CD4-positive, alpha-beta T cell treated with Interleukin-17A for 4 hours (primary cell): ENCODE measurements around the gene GARIN1A.
"Not testable (repeated sequence)": the region's sequence is repeated elsewhere in the genome, so short reads cannot be mapped to it uniquely, and the experiment has no call there.

Experiments used
- DNase-seq: peaks from one replicate; pipeline ENCODE4 v3.0.0-alpha.2; 2020; ENCODE audit warnings: mixed read lengths

GARIN1A gene

DNA sequence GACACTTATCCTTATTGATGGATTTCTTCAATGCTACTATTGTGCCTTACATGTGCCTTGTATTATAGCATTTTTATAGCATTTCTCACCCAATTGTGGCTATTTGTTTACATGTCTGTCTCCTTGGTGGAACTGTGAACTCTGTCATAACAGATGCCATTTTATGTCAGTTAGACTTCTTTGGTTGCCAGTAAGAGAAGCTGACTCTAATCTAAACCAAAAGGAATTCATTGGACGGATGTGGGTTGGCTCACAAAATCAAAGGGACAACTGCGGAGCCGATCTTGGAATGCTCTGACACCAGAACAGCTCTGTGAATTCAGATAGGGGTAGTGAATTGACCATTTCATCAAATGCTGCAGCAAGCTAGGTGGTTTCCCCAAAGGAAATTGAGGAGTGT is 15.0 kb downstream of the GARIN1A start:
- no peak for DNase-seq

DNA sequence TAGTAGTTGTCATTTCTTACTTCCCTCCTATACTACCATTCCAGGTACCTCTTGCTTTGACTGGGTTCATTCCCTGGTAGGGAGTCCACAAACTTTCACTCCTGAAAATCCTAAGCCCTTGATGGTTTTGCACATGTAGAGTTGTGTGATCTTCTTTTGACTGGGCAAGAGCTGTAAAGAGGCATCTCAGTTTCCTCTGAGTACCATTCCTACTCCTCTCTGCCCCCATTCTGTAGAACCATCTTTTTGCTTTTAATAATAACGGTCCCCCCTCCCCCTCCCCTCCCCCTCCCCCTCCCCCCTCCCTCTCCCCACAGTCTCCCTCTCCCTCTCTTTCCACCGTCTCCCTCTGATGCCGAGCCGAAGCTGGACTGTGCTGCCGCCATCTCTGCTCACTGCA is 16.4 kb downstream of the GARIN1A start:
- DNase-seq, result no peak

DNA sequence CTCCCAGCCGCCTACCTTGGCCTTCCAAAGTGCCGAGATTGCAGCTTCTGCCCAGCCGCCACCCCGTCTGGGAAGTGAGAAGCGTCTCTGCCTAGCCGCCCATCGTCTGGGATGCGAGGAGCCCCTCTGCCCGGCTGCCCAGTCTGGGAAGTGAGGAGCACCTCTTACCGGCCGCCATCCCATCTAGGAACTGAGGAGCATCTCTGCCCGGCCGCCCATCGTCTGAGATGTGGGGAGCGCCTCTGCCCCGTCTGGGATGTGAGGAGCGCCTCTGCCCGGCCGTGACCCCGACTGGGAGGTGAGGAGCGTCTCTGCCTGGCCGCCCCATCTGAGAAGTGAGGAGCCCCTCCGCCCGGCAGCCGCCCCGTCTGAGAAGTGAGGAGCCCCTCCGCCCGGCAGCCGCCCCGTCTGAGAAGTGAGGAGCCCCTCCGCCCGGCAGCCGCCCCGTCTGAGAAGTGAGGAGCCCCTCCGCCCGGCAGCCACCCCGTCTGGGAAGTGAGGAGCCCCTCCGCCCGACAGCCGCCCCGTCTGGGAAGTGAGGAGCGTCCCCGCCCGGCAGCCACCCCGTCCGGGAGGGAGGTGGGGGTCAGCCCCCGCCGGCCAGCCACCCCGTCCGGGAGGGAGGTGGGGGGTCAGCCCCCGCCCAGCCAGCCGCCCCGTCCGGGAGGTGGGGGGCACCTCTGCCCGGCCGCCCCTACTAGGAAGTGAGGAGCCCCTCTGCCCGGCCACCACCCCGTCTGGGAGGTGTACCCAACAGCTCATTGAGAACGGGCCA is 17.3 kb downstream of the GARIN1A start:
- DNase-seq, result not testable (repeated sequence)

DNA sequence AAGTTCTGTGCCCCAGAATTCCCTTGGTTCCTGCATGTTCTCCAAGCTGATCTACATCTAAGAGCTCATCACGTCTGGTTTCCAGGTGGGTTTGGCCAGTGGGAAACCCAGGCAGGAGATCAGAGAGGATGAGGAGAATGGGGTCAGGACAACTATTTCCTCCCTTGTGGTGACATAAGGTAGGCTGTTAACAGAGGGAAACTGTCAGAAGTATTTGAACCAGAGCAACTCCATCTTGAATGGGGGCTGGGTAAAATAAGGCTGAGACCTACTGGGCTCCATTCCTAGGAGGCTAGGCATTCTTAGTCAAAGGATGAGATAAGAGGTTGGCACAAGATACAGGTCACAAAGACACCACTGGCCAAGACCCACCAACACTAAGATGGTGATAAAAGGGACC is 19.1 kb downstream of the GARIN1A start:
- DNase-seq, result no peak

DNA sequence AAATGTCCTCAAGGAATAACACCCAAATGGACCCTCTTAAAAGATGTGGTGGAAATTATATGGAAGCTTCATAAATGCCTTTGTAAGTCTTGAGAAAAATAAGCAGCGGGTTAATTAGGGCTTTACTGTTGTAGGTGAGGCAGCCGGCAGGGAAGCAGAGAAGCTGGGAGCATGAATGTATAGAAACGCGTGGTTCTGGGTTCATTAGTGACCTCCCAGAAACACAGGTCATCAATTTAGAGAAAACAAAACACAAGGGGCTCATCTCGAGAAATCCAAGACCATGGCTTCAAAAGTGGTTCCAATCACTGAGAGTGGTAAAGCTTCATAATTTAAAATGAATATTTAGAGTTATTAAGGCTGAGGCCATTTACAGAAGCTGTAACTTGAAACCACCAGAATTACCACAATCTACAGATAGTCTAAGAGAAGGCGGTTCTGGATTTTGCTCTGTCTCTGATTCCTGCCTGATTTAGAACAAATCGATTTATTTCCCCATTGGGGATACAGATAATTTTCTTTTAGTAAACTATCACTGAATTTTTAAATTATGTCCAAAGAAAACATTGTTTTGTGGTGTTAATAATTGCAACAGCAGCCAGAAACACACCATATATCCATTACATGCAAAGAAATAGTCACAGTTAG is 20.7 kb downstream of the GARIN1A start:
- no peak for DNase-seq

DNA sequence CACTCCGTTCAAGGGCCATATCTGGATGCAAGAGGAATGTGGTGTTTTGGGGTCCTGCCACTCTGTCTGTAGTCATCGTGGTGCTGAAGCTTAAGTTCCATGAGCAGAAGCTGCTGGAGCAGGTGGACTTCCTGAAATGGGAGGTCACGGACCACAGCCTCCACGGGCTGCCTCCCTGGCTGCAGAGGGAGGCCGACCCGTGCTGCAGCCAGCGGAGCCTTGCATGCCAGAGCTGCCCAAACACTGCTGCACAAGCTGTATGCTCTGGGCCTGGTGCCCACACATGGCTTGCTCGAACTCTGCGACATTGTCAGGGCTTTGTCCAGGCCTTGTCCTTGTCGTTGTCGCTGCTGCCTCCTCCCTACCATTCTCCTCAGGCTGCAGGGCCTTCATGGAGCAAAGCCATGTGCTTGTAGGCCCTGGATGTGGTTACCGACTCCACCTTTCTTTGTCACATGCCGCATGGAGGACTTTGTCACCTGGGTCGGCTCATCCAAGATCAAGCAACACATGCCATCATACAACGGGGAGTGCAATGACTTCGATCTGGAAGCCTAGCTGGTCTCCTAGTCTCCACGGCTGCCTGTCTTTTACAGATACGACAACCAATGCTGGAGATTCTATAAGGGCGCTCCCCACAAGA is 21.4 kb downstream of the GARIN1A start:
- DNase-seq, result no peak

DNA sequence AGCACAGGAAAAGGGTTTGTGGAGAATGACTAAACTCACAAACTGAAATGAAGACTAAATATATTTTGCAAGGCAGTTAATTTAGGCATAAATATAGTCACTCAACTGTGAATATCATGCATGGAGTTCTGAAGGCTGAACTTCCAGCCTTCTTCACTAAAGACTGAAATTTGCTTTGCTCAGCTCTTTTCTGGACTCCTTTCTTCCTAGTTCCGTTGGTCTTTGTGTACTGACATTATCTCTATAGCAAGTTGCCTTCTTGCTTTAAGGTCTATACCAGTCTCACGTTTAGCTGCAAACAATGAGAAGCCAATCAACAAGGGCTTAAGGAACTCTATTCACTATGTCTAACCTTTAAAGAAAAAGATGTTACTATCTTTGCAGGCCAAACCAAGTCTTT is 22.6 kb downstream of the GARIN1A start:
- no peak for DNase-seq

DNA sequence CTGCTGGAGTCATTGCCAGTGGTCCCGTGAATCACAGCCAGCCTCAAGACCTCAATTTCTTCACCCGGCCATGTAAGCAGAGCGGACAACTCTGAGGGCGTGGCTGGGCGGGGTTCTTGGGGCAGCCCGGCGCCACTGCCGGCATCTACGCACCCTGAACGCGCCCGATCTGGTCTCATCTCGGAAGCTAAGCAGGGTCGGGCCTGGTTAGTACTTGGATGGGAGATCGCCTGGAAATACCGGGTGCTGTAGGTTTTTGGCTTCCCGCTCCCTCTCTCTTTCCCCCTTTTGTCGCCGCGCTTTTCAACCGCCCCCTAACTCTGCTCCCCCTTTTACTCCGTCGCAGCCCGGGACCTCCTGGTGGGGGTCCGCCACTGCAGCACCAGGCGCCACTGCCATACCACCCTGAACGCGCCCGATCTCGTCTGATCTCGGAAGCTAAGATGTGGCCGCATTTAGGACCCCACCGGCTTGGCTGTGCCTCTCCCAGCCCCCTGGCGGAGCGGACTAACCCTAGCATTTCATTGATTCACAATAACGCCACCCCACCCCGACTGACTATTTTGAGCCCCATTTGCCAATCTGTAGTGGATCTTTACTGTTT is 25.3 kb downstream of the GARIN1A start:
- peak; percentile 22 for DNase-seq

DNA sequence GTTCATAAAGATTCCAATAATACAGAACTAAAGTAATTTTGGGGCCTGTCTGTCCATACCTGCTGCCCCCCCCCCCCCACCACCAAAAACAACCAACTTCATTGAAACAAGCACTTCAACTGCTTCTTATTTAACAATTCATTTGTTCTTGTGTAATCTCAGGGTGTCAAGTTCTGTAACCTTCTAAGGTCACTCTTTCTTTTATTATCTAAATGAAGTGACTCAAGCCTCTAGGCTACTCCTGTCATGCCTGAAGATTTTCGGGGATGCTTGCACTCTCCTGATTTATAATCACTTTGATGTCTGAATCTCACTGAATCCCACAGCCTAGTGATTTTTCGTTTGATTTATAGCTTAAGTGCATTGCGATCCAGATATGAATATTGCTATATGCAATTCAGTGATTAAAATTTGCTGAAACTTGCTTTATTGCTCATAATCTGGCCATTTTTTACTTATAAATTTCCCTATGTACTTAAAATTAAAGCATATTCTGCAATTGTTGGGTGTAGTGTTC is 27.2 kb downstream of the GARIN1A start:
- no peak for DNase-seq

DNA sequence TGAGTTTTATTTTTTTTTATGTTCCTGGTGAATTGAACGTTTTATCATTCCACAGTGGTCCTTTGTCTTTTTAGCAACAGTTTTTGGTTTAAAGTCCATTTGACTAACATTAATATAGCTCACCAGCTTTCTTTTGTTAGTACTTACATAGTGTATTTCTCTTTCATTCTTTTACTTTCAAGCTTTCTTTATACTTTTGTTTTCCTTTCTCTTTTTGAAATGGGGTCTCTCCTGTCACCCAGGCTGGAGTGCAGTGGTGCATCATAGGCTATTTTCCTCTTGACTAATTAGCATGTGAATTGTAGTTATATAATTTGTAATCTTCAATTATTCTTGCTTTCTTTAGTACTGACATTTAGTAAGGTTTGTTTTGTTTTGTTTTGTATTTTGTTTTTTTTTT is 27.8 kb downstream of the GARIN1A start:
- no peak for DNase-seq

DNA sequence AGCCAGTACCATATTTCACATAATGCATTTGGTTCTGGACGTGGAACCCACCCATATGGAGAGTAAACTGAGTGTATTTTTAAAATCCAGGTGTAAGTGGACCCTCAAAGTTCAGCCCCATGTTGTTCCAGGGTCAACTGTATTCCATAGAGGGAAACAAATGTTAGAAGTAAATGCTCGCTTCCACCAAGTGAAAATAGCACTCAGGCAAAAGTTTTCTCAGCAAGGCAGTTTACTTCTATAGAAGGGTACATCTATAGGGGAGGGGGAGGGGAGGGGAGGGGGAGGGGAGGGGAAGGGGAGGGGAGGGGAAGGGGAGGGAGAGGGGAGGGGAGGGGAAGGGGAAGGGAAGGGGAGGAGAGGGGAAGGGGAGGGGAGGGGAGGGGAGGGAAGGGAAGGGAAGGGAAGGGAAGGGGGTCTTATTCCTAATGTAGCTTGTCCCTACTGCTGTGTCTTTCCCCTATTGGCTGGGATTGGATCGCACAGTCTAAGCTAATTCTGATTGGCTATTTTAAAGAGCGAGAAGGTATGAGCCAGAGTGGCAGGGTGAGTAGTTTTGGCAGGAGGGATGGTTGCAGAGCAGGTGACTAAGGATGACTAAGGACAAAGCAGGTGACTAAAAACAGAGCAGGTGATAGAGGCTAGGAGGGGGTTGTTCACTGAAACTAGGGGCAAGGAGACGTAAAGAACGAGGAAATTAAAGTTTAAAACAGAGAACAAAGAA is 29.1 kb downstream of the GARIN1A start:
- no peak for DNase-seq

DNA sequence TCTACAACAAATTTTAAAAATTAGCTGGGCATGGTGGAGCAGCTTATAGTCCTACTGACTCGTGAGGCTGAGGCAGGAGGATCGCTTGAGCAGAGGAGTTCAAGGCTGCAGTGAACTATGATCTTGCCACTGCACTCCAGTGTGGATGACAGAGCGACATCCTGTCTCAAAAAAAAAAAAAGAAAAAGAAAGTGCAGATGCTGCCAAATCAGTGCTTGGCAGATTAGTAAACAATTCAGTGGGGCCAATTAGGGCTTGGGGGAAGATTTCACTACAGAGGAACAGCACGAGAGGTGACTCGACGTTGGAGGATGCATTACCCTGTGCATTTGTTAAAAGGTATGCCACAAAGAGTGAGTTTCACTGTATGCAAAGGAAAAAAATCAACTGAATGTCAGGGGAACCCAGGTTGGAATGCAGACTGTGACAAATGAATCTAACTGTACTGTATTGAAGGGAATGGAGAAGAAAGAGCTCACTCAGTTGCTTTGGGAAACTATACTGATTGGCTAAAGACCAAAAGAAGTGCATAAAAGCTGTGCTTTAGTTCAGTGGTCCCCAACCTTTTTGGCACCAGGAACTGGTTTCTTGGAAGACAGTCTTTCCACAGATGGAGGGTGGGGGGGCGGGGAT is 31.6 kb downstream of the GARIN1A start:
- DNase-seq, result no peak

DNA sequence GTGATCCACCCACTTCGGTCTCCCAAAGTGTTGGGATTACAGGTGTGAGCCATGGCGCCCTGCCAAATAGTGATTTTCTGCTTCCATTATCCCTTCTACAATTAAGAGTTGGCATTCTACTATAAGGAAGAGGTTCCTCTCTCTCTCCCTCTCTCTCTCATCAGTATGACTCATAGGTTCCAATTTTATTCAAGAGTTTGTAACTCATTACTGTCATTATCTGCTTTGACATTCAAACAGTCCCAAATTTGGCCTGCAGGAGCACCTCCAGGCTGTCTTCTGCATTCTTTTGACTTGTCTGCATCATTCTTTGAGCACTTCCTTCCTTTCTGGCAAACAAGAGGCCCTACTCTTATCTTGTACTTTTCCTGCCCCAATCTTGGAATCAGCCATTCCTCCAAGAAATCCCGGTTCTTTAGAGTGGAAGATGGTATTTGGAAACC is 33.8 kb downstream of the GARIN1A start:
- no peak for DNase-seq

DNA sequence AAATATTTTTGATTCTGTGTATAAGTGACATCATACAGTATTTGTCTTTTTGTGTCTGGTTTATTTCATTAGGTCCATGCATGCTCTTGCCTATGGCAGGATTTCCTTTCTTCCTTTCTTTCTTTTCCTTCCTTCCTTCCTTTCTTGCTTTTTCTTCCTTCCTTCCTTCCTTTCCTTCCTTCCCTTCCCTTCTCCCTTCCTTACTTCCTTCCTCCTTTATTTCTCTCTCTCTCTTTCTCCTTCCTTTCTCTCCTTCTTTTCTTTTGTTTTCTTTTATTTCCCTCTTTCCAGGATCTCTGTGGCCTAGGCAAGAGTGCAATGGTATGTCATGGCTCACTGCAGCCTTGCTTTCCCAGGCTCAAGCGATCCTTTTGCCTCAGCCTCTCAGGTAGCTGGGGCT is 35.7 kb downstream of the GARIN1A start:
- DNase-seq, result no peak

DNA sequence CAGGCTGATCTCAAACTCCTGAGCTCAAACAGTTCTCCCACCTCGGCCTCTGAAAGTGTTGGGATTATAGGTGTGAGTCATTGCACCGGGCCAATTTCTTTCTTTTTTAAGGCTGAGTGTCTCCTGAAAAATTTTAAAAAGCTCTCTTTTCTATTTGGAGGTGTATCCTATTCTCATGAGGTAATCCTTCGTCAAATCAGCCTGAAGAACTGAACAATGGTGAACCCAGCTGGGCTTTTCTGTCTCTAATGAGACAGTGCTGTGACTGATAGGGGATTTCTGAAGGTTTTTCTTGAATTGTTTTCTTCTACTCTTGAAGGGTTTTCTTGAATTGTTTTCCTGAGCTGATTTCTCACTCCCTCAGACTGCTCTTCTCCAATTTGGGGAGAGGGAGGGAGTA is 36.1 kb downstream of the GARIN1A start:
- DNase-seq, result no peak

DNA sequence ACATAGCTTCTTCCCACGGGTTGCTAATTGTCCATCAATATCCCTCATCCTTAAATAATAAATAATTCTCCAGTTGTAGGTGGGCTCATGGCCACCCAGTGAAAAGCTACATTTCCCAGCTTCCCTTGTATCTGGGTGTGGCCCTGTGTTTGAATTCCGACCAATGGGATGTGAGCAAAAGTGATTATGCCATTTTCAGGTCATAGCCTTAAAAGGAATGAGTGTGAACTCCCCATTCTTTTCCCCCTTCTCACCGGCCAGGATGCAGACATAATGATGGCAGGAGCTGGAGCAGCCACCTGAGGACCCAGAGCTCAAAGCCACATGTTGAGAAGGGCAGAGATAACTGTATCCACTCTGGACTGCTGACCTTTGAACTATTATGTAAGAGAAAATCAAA is 36.7 kb downstream of the GARIN1A start:
- DNase-seq, result no peak

DNA sequence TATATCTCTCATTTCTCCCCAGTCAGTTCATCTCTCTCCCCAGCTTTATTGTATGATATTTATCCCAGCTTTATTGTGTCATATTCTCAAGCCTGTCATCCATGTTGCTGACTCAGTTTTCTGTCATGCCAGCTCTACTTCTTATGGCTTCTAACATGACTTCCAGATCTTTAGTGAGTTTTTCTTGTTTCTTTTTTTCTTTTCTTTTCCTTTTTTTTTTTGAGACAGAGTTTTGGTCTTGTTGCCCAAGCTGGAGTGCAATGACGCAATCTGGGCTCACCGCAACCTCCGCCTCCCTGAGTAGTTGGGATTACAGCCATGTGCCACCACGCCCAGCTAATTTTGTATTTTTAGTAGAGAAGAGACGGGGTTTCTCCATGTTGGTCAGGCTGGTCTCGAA is 38.4 kb downstream of the GARIN1A start:
- DNase-seq, result no peak

DNA sequence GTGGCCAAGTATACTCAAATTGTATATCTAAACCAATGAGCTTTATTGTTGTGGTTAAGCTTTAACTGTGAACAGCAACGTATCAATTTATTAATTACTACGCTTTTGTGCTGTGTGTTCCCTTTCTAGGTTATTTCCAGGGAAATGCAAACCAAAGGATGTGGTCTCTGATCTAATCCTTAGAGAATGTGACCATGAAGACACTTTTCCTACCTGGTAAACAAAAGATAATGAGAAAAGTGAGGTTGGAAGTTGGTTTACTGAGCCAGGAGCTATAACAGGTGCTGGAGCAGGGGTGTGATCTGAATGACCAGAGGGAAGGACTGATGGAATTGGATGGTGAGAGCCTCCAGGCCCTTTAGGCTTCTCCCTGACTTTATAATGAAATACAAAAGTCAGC is 41.7 kb downstream of the GARIN1A start:
- DNase-seq, result no peak

DNA sequence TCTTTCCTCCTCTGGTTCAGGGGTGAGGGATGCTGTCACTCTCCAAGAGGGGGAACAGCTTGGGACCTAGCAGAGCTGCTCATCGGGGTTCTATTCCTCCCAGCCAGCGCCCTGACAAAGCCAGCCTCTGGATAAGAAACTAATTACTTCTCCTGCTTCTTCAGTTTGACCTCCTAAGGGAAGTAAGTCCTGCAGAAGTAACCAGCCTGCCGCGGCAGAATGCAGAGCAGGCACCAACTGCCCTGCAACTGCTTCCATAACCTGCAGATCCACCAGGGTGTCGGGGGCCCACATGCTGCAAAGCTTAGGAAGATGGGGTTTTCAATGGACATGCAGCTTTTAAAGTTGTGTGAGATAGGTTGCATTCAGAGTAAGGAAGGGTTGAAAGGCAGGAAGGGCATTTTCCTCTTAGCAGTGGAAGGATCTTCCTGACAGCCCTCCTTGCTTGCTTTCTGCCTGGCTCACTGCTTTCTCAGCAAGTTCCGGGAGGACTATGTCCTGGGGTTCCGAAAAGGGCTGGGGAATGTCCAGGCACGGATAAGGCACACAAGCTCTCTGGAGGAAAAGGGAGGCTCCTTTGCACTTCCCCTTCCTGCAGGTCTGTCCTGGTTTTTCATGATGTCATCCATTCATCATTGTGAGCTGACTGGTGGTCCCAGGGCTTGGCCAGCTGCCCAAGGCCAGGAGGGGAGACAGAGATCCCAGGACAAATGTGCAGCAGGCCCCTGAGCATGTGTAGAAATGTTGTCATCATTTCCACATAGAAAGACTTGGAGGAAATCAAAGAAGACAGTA is 42.8 kb downstream of the GARIN1A start:
- no peak for DNase-seq

DNA sequence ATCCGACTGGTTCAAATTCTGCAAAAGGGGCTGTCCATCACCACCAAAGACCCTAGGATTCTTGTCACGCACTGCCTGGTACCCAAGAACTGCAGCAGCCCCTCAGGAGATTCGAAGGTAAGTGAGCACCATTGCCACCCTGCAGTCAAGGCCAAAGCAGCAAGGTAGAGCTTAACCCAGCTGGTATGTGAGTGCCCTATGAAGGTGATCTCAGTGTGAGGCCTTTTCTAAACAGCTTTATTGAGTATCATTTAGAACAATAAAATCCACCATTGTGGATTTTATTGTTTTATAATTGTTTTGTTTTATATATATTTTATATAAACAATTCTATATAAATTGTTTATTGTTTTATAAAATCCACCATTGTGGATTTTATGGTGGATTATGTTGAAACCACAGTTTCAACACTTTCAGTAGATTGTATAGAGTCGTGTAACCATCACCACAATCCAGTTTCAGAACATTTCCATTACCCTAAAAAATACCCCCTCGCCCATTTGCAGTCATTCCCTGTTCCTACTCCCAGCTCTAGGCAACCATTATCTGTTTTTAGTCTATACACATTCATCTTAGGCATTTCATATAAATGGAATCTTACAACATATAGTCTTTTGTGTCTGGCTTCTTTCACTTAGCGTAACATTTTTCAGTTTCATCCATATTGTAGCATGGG is 47.0 kb downstream of the GARIN1A start:
- no peak for DNase-seq

DNA sequence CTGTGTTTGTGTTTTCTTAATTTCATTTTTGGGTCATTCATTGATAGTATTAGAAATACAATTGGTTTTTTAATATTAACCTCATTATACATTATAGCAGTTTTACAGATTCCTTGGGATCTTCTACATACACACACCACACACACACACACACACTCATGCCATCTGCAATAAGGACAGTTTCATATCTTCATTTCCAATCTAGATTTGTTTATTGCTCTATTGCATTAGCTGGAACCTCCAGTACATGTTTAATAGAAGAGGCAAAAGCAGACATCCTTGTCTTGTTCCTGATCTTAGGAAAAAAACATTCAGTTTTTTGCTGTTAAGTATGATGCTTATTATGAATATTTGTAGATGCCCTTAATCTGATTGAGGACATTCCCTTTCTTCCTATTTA is 49.3 kb downstream of the GARIN1A start:
- no peak for DNase-seq
